ENCODE results near the gene CECR2. TPM values are rescaled to one million over a fixed set of nuclear protein-coding genes. Genes with fewer than 3 reads are reported as not detected.

Gene CECR2
- total and polyA plus RNA-seq, 8 donors = 0.89 to 4.4 (median 2.7) TPM

DNA sequence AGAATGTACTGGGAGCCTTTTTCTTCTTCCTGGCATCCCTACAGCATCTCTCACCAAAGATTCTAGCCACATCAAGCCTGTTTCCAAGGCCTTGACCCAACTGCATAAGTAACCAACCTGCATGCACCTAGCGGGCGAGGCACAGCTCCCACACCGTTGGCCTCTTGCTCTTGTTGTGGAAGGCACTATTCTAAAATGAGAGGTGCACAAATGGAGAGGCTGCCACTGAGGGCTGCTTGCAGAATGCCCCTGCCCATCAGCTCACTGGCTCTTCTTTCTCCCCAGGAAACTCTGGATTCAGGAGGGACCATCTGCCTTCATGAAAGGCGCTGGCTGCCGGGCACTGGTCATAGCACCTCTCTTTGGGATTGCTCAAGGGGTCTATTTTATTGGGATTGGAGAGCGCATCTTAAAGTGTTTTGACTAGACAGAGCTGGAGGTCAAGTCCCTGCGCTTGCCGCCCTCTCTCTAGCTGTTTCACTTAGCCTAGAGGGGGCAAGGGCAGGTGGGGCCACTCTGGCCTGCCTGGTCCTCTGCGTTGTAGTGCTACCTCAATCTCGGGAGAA is 220.6 kb downstream of the CECR2 start:
- no peak for FAIRE-seq

DNA sequence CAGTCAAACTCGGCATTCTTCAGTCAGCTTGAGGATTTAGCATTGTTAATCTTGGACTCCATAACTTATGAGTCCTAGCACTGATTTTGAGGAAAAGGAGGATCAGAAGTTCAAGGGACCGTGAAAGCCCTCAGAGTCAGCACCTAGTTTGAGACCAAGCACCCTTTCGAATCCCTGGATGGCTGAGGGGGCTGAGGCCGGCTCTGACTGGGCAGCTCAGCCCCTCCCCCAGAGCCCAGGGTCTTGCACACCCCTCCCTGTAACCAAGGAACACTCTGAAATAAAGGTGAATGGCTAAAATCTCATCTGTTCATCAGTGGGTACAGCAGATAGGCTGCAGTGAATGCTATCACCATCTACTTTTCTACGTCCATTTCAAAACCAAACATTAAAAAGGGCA is 221.3 kb downstream of the CECR2 start:
- FAIRE-seq (no peak), DNase-seq (peak in 1 of 6 donors; percentile 23), ATAC-seq (no peak)
- H3K27me3 ChIP-seq = no peaks in the 10 kb centered on the region
- H3K4me3 ChIP-seq = no peak overlapping the region
- TF ChIP-seq, protein P1, sequence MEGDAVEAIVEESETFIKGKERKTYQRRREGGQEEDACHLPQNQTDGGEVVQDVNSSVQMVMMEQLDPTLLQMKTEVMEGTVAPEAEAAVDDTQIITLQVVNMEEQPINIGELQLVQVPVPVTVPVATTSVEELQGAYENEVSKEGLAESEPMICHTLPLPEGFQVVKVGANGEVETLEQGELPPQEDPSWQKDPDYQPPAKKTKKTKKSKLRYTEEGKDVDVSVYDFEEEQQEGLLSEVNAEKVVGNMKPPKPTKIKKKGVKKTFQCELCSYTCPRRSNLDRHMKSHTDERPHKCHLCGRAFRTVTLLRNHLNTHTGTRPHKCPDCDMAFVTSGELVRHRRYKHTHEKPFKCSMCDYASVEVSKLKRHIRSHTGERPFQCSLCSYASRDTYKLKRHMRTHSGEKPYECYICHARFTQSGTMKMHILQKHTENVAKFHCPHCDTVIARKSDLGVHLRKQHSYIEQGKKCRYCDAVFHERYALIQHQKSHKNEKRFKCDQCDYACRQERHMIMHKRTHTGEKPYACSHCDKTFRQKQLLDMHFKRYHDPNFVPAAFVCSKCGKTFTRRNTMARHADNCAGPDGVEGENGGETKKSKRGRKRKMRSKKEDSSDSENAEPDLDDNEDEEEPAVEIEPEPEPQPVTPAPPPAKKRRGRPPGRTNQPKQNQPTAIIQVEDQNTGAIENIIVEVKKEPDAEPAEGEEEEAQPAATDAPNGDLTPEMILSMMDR (IDR thresholded peaks at IDR 0.05) = no peak
- intact Hi-C loops (cut with DNase I) = no loop called here
- no peak overlapping the region for H3K27ac ChIP-seq
- no peaks in the 10 kb centered on the region for H3K9me3 ChIP-seq
- no peaks in the 10 kb centered on the region for H3K4me1 ChIP-seq
- 87 to 89% methylated on average over 5 of the region's 5 CpGs for WGBS, 2 donors
- H3K36me3 ChIP-seq = peaks cover 5 to 47% (median 21%) of the 10 kb centered on the region in 3 donors

More for the DNA sequence above, 220.6 kb downstream of the CECR2 start:
- Histone ChIP-seq H3K36me3 (peaks cover 5 to 40% (median 19%) of the 10 kb centered on the region in 3 donors), H3K4me3 (no peak overlapping the region), H3K4me1 (no peaks in the 10 kb centered on the region), H3K27me3 (no peaks in the 10 kb centered on the region), H3K9me3 (no peaks in the 10 kb centered on the region), H3K27ac (no peak overlapping the region)
- WGBS, 2 donors = 91% methylated on average over 10 of the region's 10 CpGs
- intact Hi-C loops (cut with DNase I) = no loop called here
- TF ChIP-seq, protein P1 (IDR thresholded peaks at IDR 0.05) = no peak
- ATAC-seq (no peak), DNase-seq (peak in 1 of 6 donors; percentile 21)

DNA sequence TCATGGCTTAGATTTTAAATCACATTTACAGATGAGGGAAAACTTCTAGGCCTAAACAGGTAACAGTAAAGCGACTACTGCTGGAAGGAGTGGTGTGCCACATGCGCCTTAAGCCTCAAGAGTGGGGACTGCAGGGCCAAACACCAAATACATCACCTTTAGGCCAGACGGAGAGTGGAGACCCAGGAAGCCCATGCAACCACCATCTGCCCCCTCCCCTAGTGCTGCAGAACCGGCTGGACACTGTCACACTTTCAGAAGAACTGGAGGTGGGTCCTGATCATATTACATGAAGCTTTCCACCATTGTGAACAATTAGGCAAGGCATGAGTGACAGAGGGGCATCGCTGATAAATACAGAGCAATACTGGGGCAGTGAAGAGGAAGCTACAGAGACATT is 222.9 kb downstream of the CECR2 start:
- no peak for ATAC-seq
- Histone ChIP-seq H3K9me3 (no peaks in the 10 kb centered on the region), H3K36me3 (peaks cover 5 to 62% (median 33%) of the 10 kb centered on the region in 3 donors), H3K4me3 (no peak overlapping the region), H3K4me1 (no peaks in the 10 kb centered on the region), H3K27me3 (no peaks in the 10 kb centered on the region), H3K27ac (no peak overlapping the region)
- intact Hi-C loops (cut with DNase I) = no loop called here
- no peak for FAIRE-seq
- 84 to 86% methylated on average over 5 of the region's 5 CpGs for WGBS, 2 donors
- TF ChIP-seq, protein P1 (IDR thresholded peaks at IDR 0.05) = no peak
- DNase-seq = peak in 1 of 6 donors; percentile 6

DNA sequence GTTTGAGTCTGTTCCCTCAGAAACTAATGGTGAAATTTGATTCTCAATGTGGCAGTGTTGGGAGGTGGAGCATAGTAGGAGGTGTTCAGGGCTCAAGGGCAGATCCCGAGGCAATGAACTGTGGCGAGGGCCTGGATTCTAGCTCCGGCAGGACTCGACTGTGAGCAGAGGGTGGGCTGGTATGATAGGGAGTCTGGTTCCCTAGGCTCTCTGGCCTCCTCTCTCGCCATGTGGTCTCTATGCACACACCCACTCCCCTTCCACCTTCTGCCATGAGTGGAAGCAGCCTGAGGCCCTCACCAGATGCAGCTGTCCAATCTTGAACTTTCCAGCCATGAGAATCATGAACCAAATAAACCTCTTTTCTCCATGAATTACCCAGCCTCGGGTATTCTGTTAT is 227.0 kb downstream of the CECR2 start:
- no peak for ATAC-seq
- H3K36me3 ChIP-seq = peaks cover 5 to 80% (median 52%) of the 10 kb centered on the region in 3 donors
- no peak overlapping the region for H3K4me3 ChIP-seq
- TF ChIP-seq, protein P1 (IDR thresholded peaks at IDR 0.05) = no peak
- no peak for FAIRE-seq
- 95 to 97% methylated on average over 6 of the region's 6 CpGs for WGBS, 2 donors
- H3K27me3 ChIP-seq = no peaks in the 10 kb centered on the region
- intact Hi-C loops (cut with DNase I) = no loop called here
- no peak overlapping the region for H3K27ac ChIP-seq
- no peaks in the 10 kb centered on the region for H3K4me1 ChIP-seq
- H3K9me3 ChIP-seq = no peaks in the 10 kb centered on the region
- DNase-seq = peak in 1 of 6 donors; percentile 30

DNA sequence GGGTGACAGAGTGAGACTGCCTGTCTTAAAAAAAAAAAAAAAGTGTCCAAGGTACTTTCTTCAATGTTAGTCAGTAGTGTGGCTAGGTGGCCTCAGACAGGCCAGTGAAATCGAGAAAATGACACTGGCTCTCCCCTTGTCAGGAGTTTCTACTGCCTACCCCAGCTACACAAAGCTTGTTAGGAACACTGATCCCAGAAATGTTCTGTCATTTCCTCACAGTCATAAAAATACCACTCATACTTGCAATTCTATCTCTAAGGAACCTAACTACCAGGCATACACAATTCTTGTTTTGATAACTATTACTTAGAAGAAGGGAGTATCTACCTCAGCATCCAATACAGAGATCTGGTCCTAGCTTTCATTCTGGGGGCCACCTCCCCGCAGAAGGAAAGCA is 228.0 kb downstream of the CECR2 start:
- DNase-seq = no peak
- WGBS, 2 donors = 95 to 99% methylated on average over 2 of the region's 2 CpGs
- no peak for FAIRE-seq
- no peak overlapping the region for H3K27ac ChIP-seq
- ATAC-seq = no peak
- TF ChIP-seq, protein P1 (IDR thresholded peaks at IDR 0.05) = no peak
- intact Hi-C loops (cut with DNase I) = no loop called here
- no peak overlapping the region for H3K4me3 ChIP-seq
- H3K9me3 ChIP-seq = no peaks in the 10 kb centered on the region
- no peaks in the 10 kb centered on the region for H3K4me1 ChIP-seq
- peaks cover 5 to 73% (median 49%) of the 10 kb centered on the region in 3 donors for H3K36me3 ChIP-seq
- no peaks in the 10 kb centered on the region for H3K27me3 ChIP-seq

Data from pancreas (tissue), 10 donors.